ENCODE measurements around the gene ZC3H4. TPM values are rescaled to one million over a fixed set of nuclear protein-coding genes. Genes with fewer than 3 reads are reported as not detected.

Gene ZC3H4
- total and polyA plus RNA-seq, 4 donors: 2.9 to 11.8 (median 6.3) TPM

GRCh38 chr19:47095476-47096099 lies 18.0 kb downstream of the ZC3H4 start:
- WGBS: 62% methylated on average over 9 of the region's 9 CpGs
- Histone ChIP-seq H3K4me1 (ENCODE audit: control insufficient read depth in 4 of 4, insufficient read depth in 4 of 4, low read length in 3 of 4) (peaks cover 7 to 32% (median 16%) of the 10 kb centered on the region in 4 donors), H3K27me3 (ENCODE audit: control insufficient read depth in 4 of 4, insufficient read depth in 4 of 4, low read length in 3 of 4) (no peaks in the 10 kb centered on the region), H3K36me3 (ENCODE audit: control insufficient read depth in 4 of 4, insufficient read depth in 3 of 4, low read depth in 1 of 4, low read length in 3 of 4) (peaks cover 4 to 25% (median 15%) of the 10 kb centered on the region in 4 donors), H3K9ac (ENCODE audit: low read depth in 1 of 2, low read length in 2 of 2) (no peak overlapping the region), H3K9me3 (ENCODE audit: control insufficient read depth in 4 of 4, low read length in 3 of 4) (no peaks in the 10 kb centered on the region), H3K4me3 (ENCODE audit: low read depth in 1 of 3, low read length in 3 of 3) (no peak overlapping the region), H3K27ac (ENCODE audit: low read depth in 1 of 2, low read length in 2 of 2) (peak overlapping the region; percentile 68 to 75)
- no peak for DNase-seq (ENCODE audit: low spot score)
- TF ChIP-seq SP1 (IDR thresholded peaks at IDR 0.05): no peak
- TF ChIP-seq NR2F2 (IDR thresholded peaks at IDR 0.05): no peak
- no peak for TF ChIP-seq HNF4G (IDR thresholded peaks at IDR 0.05)
- no peak for TF ChIP-seq YY1 (IDR thresholded peaks at IDR 0.05)
- TF ChIP-seq GABPA (IDR thresholded peaks at IDR 0.05 in 1 of 2, conservative IDR thresholded peaks at IDR 0.05 in 1 of 2): no peak
- no peak for TF ChIP-seq RXRA (IDR thresholded peaks at IDR 0.05)
- TF ChIP-seq, protein P1, sequence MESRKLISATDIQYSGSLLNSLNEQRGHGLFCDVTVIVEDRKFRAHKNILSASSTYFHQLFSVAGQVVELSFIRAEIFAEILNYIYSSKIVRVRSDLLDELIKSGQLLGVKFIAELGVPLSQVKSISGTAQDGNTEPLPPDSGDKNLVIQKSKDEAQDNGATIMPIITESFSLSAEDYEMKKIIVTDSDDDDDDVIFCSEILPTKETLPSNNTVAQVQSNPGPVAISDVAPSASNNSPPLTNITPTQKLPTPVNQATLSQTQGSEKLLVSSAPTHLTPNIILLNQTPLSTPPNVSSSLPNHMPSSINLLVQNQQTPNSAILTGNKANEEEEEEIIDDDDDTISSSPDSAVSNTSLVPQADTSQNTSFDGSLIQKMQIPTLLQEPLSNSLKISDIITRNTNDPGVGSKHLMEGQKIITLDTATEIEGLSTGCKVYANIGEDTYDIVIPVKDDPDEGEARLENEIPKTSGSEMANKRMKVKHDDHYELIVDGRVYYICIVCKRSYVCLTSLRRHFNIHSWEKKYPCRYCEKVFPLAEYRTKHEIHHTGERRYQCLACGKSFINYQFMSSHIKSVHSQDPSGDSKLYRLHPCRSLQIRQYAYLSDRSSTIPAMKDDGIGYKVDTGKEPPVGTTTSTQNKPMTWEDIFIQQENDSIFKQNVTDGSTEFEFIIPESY (IDR thresholded peaks at IDR 0.05): no peak
- TF ChIP-seq, protein P2, sequence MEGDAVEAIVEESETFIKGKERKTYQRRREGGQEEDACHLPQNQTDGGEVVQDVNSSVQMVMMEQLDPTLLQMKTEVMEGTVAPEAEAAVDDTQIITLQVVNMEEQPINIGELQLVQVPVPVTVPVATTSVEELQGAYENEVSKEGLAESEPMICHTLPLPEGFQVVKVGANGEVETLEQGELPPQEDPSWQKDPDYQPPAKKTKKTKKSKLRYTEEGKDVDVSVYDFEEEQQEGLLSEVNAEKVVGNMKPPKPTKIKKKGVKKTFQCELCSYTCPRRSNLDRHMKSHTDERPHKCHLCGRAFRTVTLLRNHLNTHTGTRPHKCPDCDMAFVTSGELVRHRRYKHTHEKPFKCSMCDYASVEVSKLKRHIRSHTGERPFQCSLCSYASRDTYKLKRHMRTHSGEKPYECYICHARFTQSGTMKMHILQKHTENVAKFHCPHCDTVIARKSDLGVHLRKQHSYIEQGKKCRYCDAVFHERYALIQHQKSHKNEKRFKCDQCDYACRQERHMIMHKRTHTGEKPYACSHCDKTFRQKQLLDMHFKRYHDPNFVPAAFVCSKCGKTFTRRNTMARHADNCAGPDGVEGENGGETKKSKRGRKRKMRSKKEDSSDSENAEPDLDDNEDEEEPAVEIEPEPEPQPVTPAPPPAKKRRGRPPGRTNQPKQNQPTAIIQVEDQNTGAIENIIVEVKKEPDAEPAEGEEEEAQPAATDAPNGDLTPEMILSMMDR (IDR thresholded peaks at IDR 0.05; ENCODE audit: low read depth, low read length, missing input control): no peak

- TF ChIP-seq FOXA1 (IDR thresholded peaks at IDR 0.05) (no peak), RXRA (IDR thresholded peaks at IDR 0.05) (no peak), TAF1 (conservative IDR thresholded peaks at IDR 0.05) (no peak), EGR1 (IDR thresholded peaks at IDR 0.05; ENCODE audit: low read depth in 2 of 2) (no peak), HNF4A (conservative IDR thresholded peaks at IDR 0.05) (no peak), NR2F2 (IDR thresholded peaks at IDR 0.05) (no peak), JUND (IDR thresholded peaks at IDR 0.05) (no peak), SP1 (IDR thresholded peaks at IDR 0.05) (no peak), ATF3 (IDR thresholded peaks at IDR 0.05) (no peak), REST (IDR thresholded peaks at IDR 0.05) (no peak)
- TF ChIP-seq, protein P2 (IDR thresholded peaks at IDR 0.05; ENCODE audit: low read depth, low read length, missing input control): no peak
- TF ChIP-seq, protein P1 (IDR thresholded peaks at IDR 0.05): no peak
- no peak for DNase-seq (ENCODE audit: low spot score)
- Histone ChIP-seq H3K36me3 (ENCODE audit: control insufficient read depth in 4 of 4, insufficient read depth in 3 of 4, low read depth in 1 of 4, low read length in 3 of 4) (peaks cover 7 to 32% (median 22%) of the 10 kb centered on the region in 4 donors), H3K27me3 (ENCODE audit: control insufficient read depth in 4 of 4, insufficient read depth in 4 of 4, low read length in 3 of 4) (no peaks in the 10 kb centered on the region), H3K9me3 (ENCODE audit: control insufficient read depth in 4 of 4, low read length in 3 of 4) (no peaks in the 10 kb centered on the region), H3K27ac (ENCODE audit: low read depth in 1 of 2, low read length in 2 of 2) (peak overlapping the region; percentile 68 to 75), H3K4me1 (ENCODE audit: control insufficient read depth in 4 of 4, insufficient read depth in 4 of 4, low read length in 3 of 4) (peaks cover 7 to 32% (median 16%) of the 10 kb centered on the region in 4 donors), H3K9ac (ENCODE audit: low read depth in 1 of 2, low read length in 2 of 2) (peak overlapping the region in 1 of 2 donors; percentile 18), H3K4me3 (ENCODE audit: low read depth in 1 of 3, low read length in 3 of 3) (no peak overlapping the region)
- WGBS: 72% methylated on average over 15 of the region's 15 CpGs
Observed at GRCh38 chr19:47094557-47095475, 18.8 kb downstream of the ZC3H4 start.

All from liver (tissue), 9 donors.